Spleen (tissue), 13 donors: Measurements from ENCODE around the gene STK17A. TPM values are rescaled to one million over a fixed set of nuclear protein-coding genes. Genes with fewer than 3 reads are reported as not detected.
A peak's percentile ranks its signal among the peaks of the same experiment; 100 is the strongest.

ENCODE experiments used
- DNase-seq: peaks from one replicate; pipeline ENCODE4 v3.0.0-alpha.2; 2020
- H3K27ac ChIP-seq, 8 donors: fragments of 200-600 bp; sonication (generic) in 7 of 8; 1 replicate in 4 of 8; 2 replicates in 4 of 8; pipeline versions ENCODE4 v1.5.0 to v1.8.0; 2016 to 2021; ENCODE audit warnings: inconsistent platforms in 4 of 8, mild to moderate bottlenecking in 4 of 8, moderate library complexity in 1 of 8
- H3K27me3 ChIP-seq, 7 donors: fragments of 200-600 bp; sonication (generic) in 6 of 7; replicated peaks in 1 of 7; 1 replicate in 4 of 7; 2 replicates in 3 of 7; pipeline versions ENCODE4 v1.5.0 to v1.8.0; 2016 to 2021; ENCODE audit warnings: inconsistent platforms in 3 of 7, mild to moderate bottlenecking in 1 of 7
- H3K36me3 ChIP-seq, 6 donors: fragments of 200-600 bp; sonication (generic) in 5 of 6; 1 replicate in 4 of 6; 2 replicates in 2 of 6; pipeline versions ENCODE4 v1.5.0 to v1.8.0; 2016 to 2021; ENCODE audit warnings: inconsistent platforms in 2 of 6
- H3K4me1 ChIP-seq, 6 donors: fragments of 200-600 bp; sonication (generic) in 5 of 6; 1 replicate in 3 of 6; 2 replicates in 3 of 6; pipeline versions ENCODE4 v1.5.0 to v1.8.0; 2016 to 2021; ENCODE audit warnings: inconsistent platforms in 3 of 6
- H3K4me3 ChIP-seq, 8 donors: fragments of 200-600 bp; sonication (generic) in 7 of 8; 1 replicate in 4 of 8; 2 replicates in 4 of 8; pipeline versions ENCODE4 v1.5.0 to v1.8.0; 2016 to 2021; ENCODE audit warnings: inconsistent platforms in 4 of 8, mild to moderate bottlenecking in 4 of 8, moderate library complexity in 2 of 8
- H3K9me3 ChIP-seq, 8 donors: fragments of 200-600 bp; sonication (generic) in 7 of 8; 1 replicate in 4 of 8; 2 replicates in 4 of 8; pipeline versions ENCODE4 v1.5.0 to v1.8.0; 2016 to 2021; ENCODE audit warnings: inconsistent platforms in 4 of 8
- POLR2A ChIP-seq, 3 donors: fragments of 450-650 bp; IDR thresholded peaks; one replicate each; pipeline ENCODE4 v1.5.1; 2017; ENCODE audit warnings: antibody characterized with exemption in 3 of 3, mild to moderate bottlenecking in 1 of 3
- POLR2AphosphoS5 ChIP-seq, 3 donors: sonication (generic); formaldehyde crosslinking; IDR thresholded peaks; one replicate each; pipeline ENCODE4 v1.5.1; 2017; ENCODE audit warnings: antibody characterized with exemption in 3 of 3
- WGBS, 5 donors: extraction: QIAGEN DNeasy Blood & Tissue Kit in 3 of 5; methylation state at CpG; one replicate each; pipeline versions ENCODE4 v1.1.5 to v1.1.7; 2013 to 2018; 5-methylcytosine and 5-hydroxymethylcytosine counted together
- intact Hi-C: fragments of 100-400 bp; cut with DNase I; formaldehyde crosslinking; loops from one replicate; pipeline ENCODE4 v1.15.0; 2023; ENCODE audit warnings: low total_unique reads
- long read RNA-seq, 2 donors: transcript quantifications; one replicate each; lab custom pipeline, GENCODE V29; 2026
- polyA plus RNA-seq, 3 donors: library from polyadenylated mRNA; stranded (reverse); fragments of 200-250 nt; gene quantifications; one replicate each; pipeline ENCODE4 v1.2.1, GENCODE V29; 2013
- total RNA-seq, 7 donors: library from RNA; depleted of rRNA in 3 of 7; stranded (reverse); fragments of >200 nt in 3 of 7; fragmentation: NEBNext Ultra II Directional in 4 of 7; extraction: Animal tissue kit (Norgen Biotek cat#: 25700) in 4 of 7; gene quantifications; one replicate each; pipeline versions ENCODE4 v1.1.0 to v1.2.1, GENCODE V29; 2016 to 2021
- TF ChIP-seq, protein P1 (sequence below), 11 experiments: fragments of 200-600 bp in 7 of 11; fragments of 450-650 bp in 4 of 11; sonication (generic) in 4 of 11; IDR thresholded peaks in 8 of 11; conservative IDR thresholded peaks in 3 of 11; 1 replicate in 7 of 11; 2 replicates in 4 of 11; pipeline versions ENCODE4 v1.4.0 to v1.8.0; 2016 to 2021; ENCODE audit warnings: antibody characterized with exemption in 11 of 11, inconsistent platforms in 4 of 11, mild to moderate bottlenecking in 1 of 11
- donor health status: healthy with polysubstance abuse.
- donor health status: DM: no; HTN: no; CAD: no; lungs with moderate emphysema.
- donor health status: DM: no; HTN: no; CAD: no.
- donor health status: Bipolar disorder and iron deficiency.
- donor health status: healthy.
- donor health status: DM: no; HTN: no; CAD: no.
- donor health status: DM: yes; HTN: yes; CAD: no.

STK17A gene
- total RNA-seq (10 to 100 TPM; 45.5 to 70.1 (median 63.8) TPM), polyA plus RNA-seq (10 to 100 TPM; 33.4 to 41.9 (median 40.2) TPM)
- long read RNA-seq, donor 1, transcript STK17A-201 (7 exons, 3,368 nt) = major isoform, 10 of 46 reads
- long read RNA-seq, donor 1, partial matches to known transcripts = 36 of 46 reads
- long read RNA-seq, donor 1, other reads (novel, unspliced or antisense) = 0 of 46 reads
- long read RNA-seq, donor 2, transcript STK17A-201 (7 exons, 3,368 nt) = major isoform, 13 of 37 reads
- long read RNA-seq, donor 2, partial matches to known transcripts = 23 of 37 reads
- long read RNA-seq, donor 2, other reads (novel, unspliced or antisense) = 0 of 37 reads

DNA sequence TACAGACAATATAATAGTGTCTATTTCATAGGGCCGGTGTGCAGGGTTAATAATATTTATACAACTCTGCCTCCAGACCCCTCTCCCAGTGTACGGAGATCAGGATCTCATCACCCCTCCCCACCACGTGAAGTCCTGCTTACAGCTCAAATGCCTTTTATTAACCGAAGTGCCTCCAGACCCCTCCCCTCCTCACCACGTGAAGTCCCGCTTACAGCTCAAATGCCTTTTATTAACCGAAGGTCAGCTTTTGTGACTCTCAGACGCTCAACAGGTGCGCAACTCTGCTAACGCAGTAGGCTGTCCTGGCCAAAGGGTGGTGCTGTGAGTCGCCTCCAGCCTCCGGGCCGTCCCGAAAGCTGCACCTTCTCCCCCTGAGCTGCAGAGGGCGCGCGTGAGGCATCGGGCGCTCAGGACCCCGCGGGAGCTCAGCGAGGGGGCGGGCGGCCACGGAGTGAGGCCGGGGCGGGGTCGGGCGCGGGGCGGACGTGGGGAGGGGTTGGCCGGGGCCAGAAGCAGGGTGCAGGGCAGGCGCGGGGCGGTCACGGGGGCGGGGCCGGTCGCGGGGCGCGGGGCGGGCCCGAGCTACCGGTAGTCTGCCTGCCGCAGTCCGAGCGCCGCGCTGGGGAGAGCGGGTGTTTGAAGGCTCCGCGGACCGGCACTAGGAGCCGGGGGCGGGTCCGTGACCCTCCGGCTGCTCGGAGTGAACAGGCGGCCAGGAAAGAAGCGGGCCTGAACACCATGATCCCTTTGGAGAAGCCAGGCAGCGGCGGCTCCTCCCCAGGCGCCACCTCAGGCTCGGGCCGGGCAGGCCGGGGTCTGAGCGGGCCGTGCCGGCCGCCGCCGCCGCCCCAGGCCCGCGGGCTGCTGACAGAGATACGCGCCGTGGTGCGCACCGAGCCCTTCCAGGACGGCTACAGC is at the start of gene STK17A:
STK17A (plus strand) TSS at position 606 of the 921 bp plus-strand sequence; CDS start at position 742, 136 bp downstream.
- WGBS, 5 donors = 1 to 7% (median 2%) methylated on average over 6 to 83 of the region's 83 CpGs
- peak within 1 kb of the TSS; percentile 85 to 100 (median 99) for H3K27ac ChIP-seq
- peak; percentile 100 for DNase-seq
- intact Hi-C loops = loop anchor here (2.0 to 10.0 kb wide), 3 partner anchors 52 to 252 kb away; no protein-coding TSS in a partner anchor
- H3K9me3 ChIP-seq = no peaks in the 10 kb centered on the region
- H3K4me1 ChIP-seq = peaks cover 19 to 44% (median 38%) of the 10 kb centered on the region in 6 donors
- peak within 1 kb of the TSS; percentile 79 to 98 (median 91) for H3K4me3 ChIP-seq
- TF ChIP-seq, protein P1, sequence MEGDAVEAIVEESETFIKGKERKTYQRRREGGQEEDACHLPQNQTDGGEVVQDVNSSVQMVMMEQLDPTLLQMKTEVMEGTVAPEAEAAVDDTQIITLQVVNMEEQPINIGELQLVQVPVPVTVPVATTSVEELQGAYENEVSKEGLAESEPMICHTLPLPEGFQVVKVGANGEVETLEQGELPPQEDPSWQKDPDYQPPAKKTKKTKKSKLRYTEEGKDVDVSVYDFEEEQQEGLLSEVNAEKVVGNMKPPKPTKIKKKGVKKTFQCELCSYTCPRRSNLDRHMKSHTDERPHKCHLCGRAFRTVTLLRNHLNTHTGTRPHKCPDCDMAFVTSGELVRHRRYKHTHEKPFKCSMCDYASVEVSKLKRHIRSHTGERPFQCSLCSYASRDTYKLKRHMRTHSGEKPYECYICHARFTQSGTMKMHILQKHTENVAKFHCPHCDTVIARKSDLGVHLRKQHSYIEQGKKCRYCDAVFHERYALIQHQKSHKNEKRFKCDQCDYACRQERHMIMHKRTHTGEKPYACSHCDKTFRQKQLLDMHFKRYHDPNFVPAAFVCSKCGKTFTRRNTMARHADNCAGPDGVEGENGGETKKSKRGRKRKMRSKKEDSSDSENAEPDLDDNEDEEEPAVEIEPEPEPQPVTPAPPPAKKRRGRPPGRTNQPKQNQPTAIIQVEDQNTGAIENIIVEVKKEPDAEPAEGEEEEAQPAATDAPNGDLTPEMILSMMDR (IDR thresholded peaks at IDR 0.05 in 8 of 11, conservative IDR thresholded peaks at IDR 0.05 in 3 of 11) = peak; percentile 97 to 100 (median 100)
- peak; percentile 44 to 92 (median 86) for TF ChIP-seq POLR2A (IDR thresholded peaks at IDR 0.05)
- TF ChIP-seq POLR2AphosphoS5 (IDR thresholded peaks at IDR 0.05) = peak; percentile 95 to 97 (median 97)
- peaks cover 0 to 9% (median 0%) of the 10 kb centered on the region in 7 donors for H3K27me3 ChIP-seq
- no peaks in the 10 kb centered on the region for H3K36me3 ChIP-seq

DNA sequence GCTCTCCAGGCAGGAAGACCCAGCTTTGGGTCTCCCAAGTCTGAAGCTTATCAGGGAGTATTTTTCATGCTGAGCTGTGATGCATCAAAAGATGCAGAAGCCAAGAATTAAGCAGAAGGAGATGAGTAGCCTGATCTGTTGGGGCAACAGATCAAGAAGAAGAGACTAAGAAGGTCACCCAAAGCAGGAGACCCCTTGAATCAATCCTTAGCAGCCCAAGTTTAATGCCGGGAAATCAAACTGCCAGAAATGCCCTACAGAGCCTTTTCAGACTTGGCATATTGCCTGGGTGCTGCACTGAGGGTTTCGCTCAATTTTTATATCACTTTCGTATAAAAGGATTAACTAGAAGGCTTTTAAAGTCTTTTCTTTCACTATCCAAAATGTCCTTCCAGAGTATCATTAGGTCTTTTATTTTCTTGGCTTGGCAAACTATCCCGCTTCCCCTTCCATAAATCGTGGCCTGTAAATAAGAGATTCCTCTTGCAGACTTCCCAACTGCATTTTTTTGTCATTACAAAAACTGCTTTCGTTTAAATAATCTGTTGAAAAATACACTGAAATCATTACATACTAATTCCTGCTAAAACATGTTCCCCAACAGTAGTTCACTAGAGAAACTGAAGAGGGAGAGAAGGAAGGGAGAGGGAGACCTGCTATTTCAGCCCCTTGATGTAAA is 49.0 kb upstream of the STK17A start:
- Histone ChIP-seq H3K27ac (no peak overlapping the region), H3K9me3 (no peaks in the 10 kb centered on the region), H3K36me3 (no peaks in the 10 kb centered on the region), H3K27me3 (no peaks in the 10 kb centered on the region), H3K4me1 (no peaks in the 10 kb centered on the region), H3K4me3 (no peak overlapping the region)
- TF ChIP-seq POLR2A (IDR thresholded peaks at IDR 0.05) = no peak
- TF ChIP-seq POLR2AphosphoS5 (IDR thresholded peaks at IDR 0.05) = no peak
- TF ChIP-seq, protein P1 (IDR thresholded peaks at IDR 0.05 in 8 of 11, conservative IDR thresholded peaks at IDR 0.05 in 3 of 11) = no peak
- WGBS, 5 donors = 73 to 79% (median 77%) methylated on average over 6 of the region's 6 CpGs
- DNase-seq = no peak
- intact Hi-C loops = no loop called here

DNA sequence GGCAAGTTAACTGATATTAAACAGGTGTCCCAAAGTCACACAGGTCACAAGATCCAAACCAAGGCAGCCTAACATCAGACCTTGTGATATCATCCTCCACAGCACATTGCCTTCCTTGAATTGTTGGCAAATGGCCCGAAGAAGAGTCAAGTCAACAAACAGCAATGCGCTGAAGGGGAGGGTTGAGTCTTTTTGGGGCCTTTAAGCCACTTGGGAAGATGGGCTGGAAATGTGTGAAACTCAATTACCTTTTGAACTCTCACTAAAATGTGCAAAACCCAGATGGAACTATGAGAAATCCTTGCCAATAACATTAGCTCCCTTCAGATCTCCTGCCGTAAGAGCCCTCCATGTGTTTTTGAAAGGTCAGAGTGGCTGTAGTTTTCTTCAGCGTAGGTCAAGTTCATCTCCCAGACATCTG is 47.9 kb upstream of the STK17A start:
- Histone ChIP-seq H3K27me3 (no peaks in the 10 kb centered on the region), H3K4me3 (no peak overlapping the region), H3K27ac (no peak overlapping the region), H3K4me1 (no peaks in the 10 kb centered on the region), H3K9me3 (no peaks in the 10 kb centered on the region), H3K36me3 (no peaks in the 10 kb centered on the region)
- intact Hi-C loops = no loop called here
- TF ChIP-seq, protein P1 (IDR thresholded peaks at IDR 0.05 in 8 of 11, conservative IDR thresholded peaks at IDR 0.05 in 3 of 11) = no peak
- no peak for TF ChIP-seq POLR2A (IDR thresholded peaks at IDR 0.05)
- no peak for TF ChIP-seq POLR2AphosphoS5 (IDR thresholded peaks at IDR 0.05)
- DNase-seq = no peak
- WGBS, 5 donors = 94 to 95% (median 94%) methylated on average over 4 of the region's 4 CpGs
